ENCODE results near the gene KCMF1.

Gene KCMF1

DNA sequence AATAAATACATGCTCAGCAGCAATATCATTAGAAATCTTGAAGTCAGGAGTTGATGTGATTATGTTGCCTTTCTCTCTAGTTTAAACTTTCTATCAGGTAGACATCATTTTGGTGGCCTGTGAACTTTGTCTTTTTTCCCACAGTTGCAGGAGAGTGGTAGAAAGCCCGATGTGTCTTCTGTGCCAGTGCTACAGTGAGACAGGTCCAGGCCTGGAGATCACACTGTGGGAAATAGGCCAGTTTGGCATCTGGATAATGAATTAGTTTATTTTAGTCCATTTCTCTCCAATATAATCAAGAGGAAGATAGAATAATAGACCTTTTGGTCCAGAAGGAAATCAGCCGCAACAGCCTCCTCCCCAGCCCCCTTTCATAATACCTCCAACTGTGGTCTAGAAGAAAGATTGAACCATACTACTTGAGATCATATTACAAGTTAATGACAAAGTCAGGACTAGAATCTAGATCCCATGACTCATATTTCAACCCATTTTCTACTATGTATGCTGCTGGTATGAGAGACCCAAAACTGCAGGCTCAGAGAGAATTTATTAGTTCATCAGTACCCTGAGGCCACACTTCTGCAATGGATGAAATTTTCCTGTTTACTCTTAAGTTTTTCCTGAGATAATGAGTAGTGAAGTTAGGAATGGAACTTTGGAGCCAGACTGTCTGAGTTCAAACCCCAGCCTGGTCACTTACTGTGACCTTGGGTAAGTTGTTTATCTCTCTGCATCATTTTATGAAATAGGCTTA, 20.6 kb downstream of the KCMF1 start:
- H3K36me3 ChIP-seq (ENCODE audit: control insufficient read depth in 2 of 2, insufficient read depth in 1 of 2, low read length in 2 of 2) = no peaks in the 10 kb centered on the region; a peak in 1 of 3 replicates
- H3K4me1 ChIP-seq (ENCODE audit: control insufficient read depth, insufficient read depth, low read length) = peaks cover 30% of the 10 kb centered on the region
- no peak overlapping the region for H3K4me3 ChIP-seq (ENCODE audit: low read depth, low read length)
- H3K9me3 ChIP-seq (ENCODE audit: control insufficient read depth, insufficient read depth, low read depth, low read length) = no peaks in the 10 kb centered on the region
- peak overlapping the region; percentile 3; the same call in 1 of the 2 replicates for H3K27ac ChIP-seq (ENCODE audit: extremely low read depth, low read depth, low read length)
- CTCF ChIA-PET = interaction anchor here (0.6 to 3.2 kb wide), 4 partner anchors 17 to 259 kb away, joined by 3 to 15 read pairs (median 4); no protein-coding TSS in a partner anchor
- POLR2A ChIA-PET = no interaction called here
- TF ChIP-seq ZNF629 (tag by site-specific recombination; IDR thresholded peaks at IDR 0.05) = peak; percentile 55
- TF ChIP-seq TRIM28 (IDR thresholded peaks at IDR 0.05; ENCODE audit: borderline replicate concordance, low read length) = peak; percentile 86
- peak; percentile 36; the same call in 1 of the 2 replicates for TF ChIP-seq ZBTB17 (tag by site-specific recombination; IDR thresholded peaks at IDR 0.05)
- TF ChIP-seq, protein P1, sequence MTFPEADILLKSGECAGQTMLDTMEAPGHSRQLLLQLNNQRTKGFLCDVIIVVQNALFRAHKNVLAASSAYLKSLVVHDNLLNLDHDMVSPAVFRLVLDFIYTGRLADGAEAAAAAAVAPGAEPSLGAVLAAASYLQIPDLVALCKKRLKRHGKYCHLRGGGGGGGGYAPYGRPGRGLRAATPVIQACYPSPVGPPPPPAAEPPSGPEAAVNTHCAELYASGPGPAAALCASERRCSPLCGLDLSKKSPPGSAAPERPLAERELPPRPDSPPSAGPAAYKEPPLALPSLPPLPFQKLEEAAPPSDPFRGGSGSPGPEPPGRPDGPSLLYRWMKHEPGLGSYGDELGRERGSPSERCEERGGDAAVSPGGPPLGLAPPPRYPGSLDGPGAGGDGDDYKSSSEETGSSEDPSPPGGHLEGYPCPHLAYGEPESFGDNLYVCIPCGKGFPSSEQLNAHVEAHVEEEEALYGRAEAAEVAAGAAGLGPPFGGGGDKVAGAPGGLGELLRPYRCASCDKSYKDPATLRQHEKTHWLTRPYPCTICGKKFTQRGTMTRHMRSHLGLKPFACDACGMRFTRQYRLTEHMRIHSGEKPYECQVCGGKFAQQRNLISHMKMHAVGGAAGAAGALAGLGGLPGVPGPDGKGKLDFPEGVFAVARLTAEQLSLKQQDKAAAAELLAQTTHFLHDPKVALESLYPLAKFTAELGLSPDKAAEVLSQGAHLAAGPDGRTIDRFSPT (tag by site-specific recombination; IDR thresholded peaks at IDR 0.05) = 0 out of 2 replicates have a peak, but pooled peaks have one; percentile 35
- TF ChIP-seq, protein P2, sequence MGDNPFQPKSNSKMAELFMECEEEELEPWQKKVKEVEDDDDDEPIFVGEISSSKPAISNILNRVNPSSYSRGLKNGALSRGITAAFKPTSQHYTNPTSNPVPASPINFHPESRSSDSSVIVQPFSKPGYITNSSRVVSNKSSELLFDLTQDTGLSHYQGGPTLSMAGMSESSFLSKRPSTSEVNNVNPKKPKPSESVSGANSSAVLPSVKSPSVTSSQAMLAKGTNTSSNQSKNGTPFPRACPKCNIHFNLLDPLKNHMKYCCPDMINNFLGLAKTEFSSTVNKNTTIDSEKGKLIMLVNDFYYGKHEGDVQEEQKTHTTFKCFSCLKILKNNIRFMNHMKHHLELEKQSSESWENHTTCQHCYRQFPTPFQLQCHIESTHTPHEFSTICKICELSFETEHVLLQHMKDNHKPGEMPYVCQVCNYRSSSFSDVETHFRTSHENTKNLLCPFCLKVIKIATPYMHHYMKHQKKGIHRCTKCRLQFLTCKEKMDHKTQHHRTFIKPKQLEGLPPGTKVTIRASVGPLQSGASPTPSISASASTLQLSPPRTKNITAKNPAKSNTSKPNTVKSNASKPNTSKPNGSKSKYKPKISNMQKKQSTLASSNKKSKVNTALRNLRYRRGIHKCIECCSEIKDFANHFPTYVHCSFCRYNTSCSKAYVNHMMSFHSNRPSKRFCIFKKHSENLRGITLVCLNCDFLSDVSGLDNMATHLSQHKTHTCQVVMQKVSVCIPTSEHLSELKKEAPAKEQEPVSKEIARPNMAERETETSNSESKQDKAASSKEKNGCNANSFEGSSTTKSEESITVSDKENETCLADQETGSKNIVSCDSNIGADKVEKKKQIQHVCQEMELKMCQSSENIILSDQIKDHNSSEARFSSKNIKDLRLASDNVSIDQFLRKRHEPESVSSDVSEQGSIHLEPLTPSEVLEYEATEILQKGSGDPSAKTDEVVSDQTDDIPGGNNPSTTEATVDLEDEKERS (tag by site-specific recombination; IDR thresholded peaks at IDR 0.05) = no peak
- 0 out of 2 replicates have a peak, but pooled peaks have one; percentile 22 for TF ChIP-seq ZXDB (tag by site-specific recombination; IDR thresholded peaks at IDR 0.05)
- TF ChIP-seq ZEB2 (tag by site-specific recombination; IDR thresholded peaks at IDR 0.05) = 0 out of 2 replicates have a peak, but pooled peaks have one; percentile 38
- no peak for TF ChIP-seq ZSCAN23 (tag by site-specific recombination; IDR thresholded peaks at IDR 0.05)
- TF ChIP-seq, protein P3, sequence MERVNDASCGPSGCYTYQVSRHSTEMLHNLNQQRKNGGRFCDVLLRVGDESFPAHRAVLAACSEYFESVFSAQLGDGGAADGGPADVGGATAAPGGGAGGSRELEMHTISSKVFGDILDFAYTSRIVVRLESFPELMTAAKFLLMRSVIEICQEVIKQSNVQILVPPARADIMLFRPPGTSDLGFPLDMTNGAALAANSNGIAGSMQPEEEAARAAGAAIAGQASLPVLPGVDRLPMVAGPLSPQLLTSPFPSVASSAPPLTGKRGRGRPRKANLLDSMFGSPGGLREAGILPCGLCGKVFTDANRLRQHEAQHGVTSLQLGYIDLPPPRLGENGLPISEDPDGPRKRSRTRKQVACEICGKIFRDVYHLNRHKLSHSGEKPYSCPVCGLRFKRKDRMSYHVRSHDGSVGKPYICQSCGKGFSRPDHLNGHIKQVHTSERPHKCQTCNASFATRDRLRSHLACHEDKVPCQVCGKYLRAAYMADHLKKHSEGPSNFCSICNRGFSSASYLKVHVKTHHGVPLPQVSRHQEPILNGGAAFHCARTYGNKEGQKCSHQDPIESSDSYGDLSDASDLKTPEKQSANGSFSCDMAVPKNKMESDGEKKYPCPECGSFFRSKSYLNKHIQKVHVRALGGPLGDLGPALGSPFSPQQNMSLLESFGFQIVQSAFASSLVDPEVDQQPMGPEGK (tag by site-specific recombination; IDR thresholded peaks at IDR 0.05) = peak; percentile 57
- TF ChIP-seq ZNF513 (tag by site-specific recombination; IDR thresholded peaks at IDR 0.05) = no peak
- no peak for TF ChIP-seq KLF17 (tag by site-specific recombination; IDR thresholded peaks at IDR 0.05)
- no peak for TF ChIP-seq ZNF529 (tag by site-specific recombination; IDR thresholded peaks at IDR 0.05; ENCODE audit: insufficient replicate concordance)
- TF ChIP-seq ZNF623 (tag by site-specific recombination; IDR thresholded peaks at IDR 0.05) = no peak
- no peak for TF ChIP-seq ZBTB10 (tag by site-specific recombination; IDR thresholded peaks at IDR 0.05)
- TF ChIP-seq SP7 (tag by site-specific recombination; IDR thresholded peaks at IDR 0.05) = peak; percentile 83
- no peak for TF ChIP-seq ZNF404 (tag by site-specific recombination; IDR thresholded peaks at IDR 0.05)
- 0 out of 2 replicates have a peak, but pooled peaks have one; percentile 18 for TF ChIP-seq KLF8 (tag by site-specific recombination; IDR thresholded peaks at IDR 0.05)
- no peak for TF ChIP-seq ZBTB48 (tag by site-specific recombination; IDR thresholded peaks at IDR 0.05)
- no peak for TF ChIP-seq ZSCAN16 (tag by site-specific recombination; IDR thresholded peaks at IDR 0.05)
- TF ChIP-seq ZNF184 (tag by site-specific recombination; IDR thresholded peaks at IDR 0.05) = 0 out of 2 replicates have a peak, but pooled peaks have one; percentile 11
- TF ChIP-seq ZNF558 (tag by site-specific recombination; IDR thresholded peaks at IDR 0.05) = no peak
- TF ChIP-seq PRDM6 (tag by site-specific recombination; IDR thresholded peaks at IDR 0.05) = peak; percentile 79
